Mesodermal cell (in vitro differentiated cells): ENCODE data around the gene FZR1.

ENCODE experiments used
- H3K27ac ChIP-seq: 2 replicates; pipeline ENCODE4 v1.7.0; 2013; ENCODE audit warnings: mild to moderate bottlenecking, low read depth, low read length, moderate library complexity; ENCODE audit not compliant: severe bottlenecking
- H3K36me3 ChIP-seq: 2 replicates; pipeline ENCODE4 v1.7.1; 2013; ENCODE audit warnings: mild to moderate bottlenecking, low read length, moderate library complexity; ENCODE audit not compliant: control insufficient read depth, insufficient read depth
- H3K4me1 ChIP-seq: one replicate; pipeline ENCODE4 v1.7.1; 2013; ENCODE audit warnings: mild to moderate bottlenecking, low read length; ENCODE audit not compliant: insufficient read depth, control insufficient read depth, poor library complexity, severe bottlenecking
- H3K4me3 ChIP-seq: 2 replicates; pipeline ENCODE4 v1.7.0; 2013; ENCODE audit warnings: low read length, control low read depth, mild to moderate bottlenecking; ENCODE audit not compliant: insufficient read depth, poor library complexity, severe bottlenecking; ENCODE audit errors: extremely low read depth
- H3K9me3 ChIP-seq: 2 replicates; pipeline ENCODE4 v1.7.1; 2013; ENCODE audit warnings: mild to moderate bottlenecking, low read length, moderate library complexity; ENCODE audit not compliant: control insufficient read depth
- WGBS, 2 experiments: methylation state at CpG; one replicate each; pipeline ENCODE4 v1.1.5; 2013; ENCODE audit warnings: missing lambda C conversion rate in 2 of 2; ENCODE audit not compliant: insufficient coverage in 2 of 2; 5-methylcytosine and 5-hydroxymethylcytosine counted together

The FZR1 gene

GRCh38 chr19:3509566-3509989 lies 3.5 kb downstream of the FZR1 start:
- Histone ChIP-seq H3K36me3 (peaks cover 45% of the 10 kb centered on the region), H3K4me1 (peaks cover 30% of the 10 kb centered on the region), H3K27ac (peak overlapping the region; percentile 36), H3K9me3 (no peaks in the 10 kb centered on the region), H3K4me3 (no peak overlapping the region)
- 96 to 99% methylated on average over 14 to 15 of the region's 15 CpGs for WGBS, 2 experiments

- Histone ChIP-seq H3K27ac (no peak overlapping the region), H3K4me1 (peaks cover 25% of the 10 kb centered on the region), H3K9me3 (no peaks in the 10 kb centered on the region), H3K4me3 (no peak overlapping the region), H3K36me3 (peaks cover 48% of the 10 kb centered on the region)
- whole genome bisulfite sequencing, 2 experiments, result 95 to 97% methylated on average over 21 to 22 of the region's 22 CpGs
Observed at GRCh38 chr19:3510727-3511126, 4.6 kb downstream of the FZR1 start.

- peaks cover 24% of the 10 kb centered on the region for H3K4me1 ChIP-seq
- no peak overlapping the region for H3K27ac ChIP-seq
- no peaks in the 10 kb centered on the region for H3K9me3 ChIP-seq
- H3K36me3 ChIP-seq, result peaks cover 50% of the 10 kb centered on the region
- WGBS, 2 experiments, result 96 to 97% methylated on average over 22 to 26 of the region's 26 CpGs
- H3K4me3 ChIP-seq, result no peak overlapping the region
Observed at GRCh38 chr19:3511506-3512251, 5.6 kb downstream of the FZR1 start.

- 92 to 98% methylated on average over 12 to 14 of the region's 17 CpGs for WGBS, 2 experiments
- H3K27ac ChIP-seq, result no peak overlapping the region
Observed at GRCh38 chr19:3512562-3513228, 6.6 kb downstream of the FZR1 start.

GRCh38 chr19:3513229-3514140 lies 7.4 kb downstream of the FZR1 start:
- H3K4me3 ChIP-seq, result no peak overlapping the region
- peaks cover 18% of the 10 kb centered on the region for H3K4me1 ChIP-seq
- H3K9me3 ChIP-seq, result no peaks in the 10 kb centered on the region
- H3K36me3 ChIP-seq, result peaks cover 55% of the 10 kb centered on the region
- WGBS, 2 experiments, result 93 to 97% methylated on average over 18 to 20 of the region's 23 CpGs
- no peak overlapping the region for H3K27ac ChIP-seq

More at GRCh38 chr19:3512562-3513228, 6.6 kb downstream of the FZR1 start:
- Histone ChIP-seq H3K4me3 (no peak overlapping the region), H3K36me3 (peaks cover 54% of the 10 kb centered on the region), H3K9me3 (no peaks in the 10 kb centered on the region), H3K4me1 (peaks cover 21% of the 10 kb centered on the region)

GRCh38 chr19:3514930-3515329 lies 8.8 kb downstream of the FZR1 start:
- Histone ChIP-seq H3K4me3 (no peak overlapping the region), H3K9me3 (no peaks in the 10 kb centered on the region), H3K36me3 (peaks cover 55% of the 10 kb centered on the region), H3K4me1 (peaks cover 5% of the 10 kb centered on the region), H3K27ac (peak overlapping the region; percentile 5)
- 90 to 92% methylated on average over 12 of the region's 12 CpGs for WGBS, 2 experiments

- Histone ChIP-seq H3K4me1 (peaks cover 5% of the 10 kb centered on the region), H3K27ac (no peak overlapping the region), H3K9me3 (no peaks in the 10 kb centered on the region), H3K36me3 (peaks cover 55% of the 10 kb centered on the region), H3K4me3 (no peak overlapping the region)
- WGBS, 2 experiments, result 93 to 97% methylated on average over 7 to 15 of the region's 15 CpGs
Observed at GRCh38 chr19:3515891-3516422, 9.8 kb downstream of the FZR1 start.

GRCh38 chr19:3516675-3517207 lies 10.6 kb downstream of the FZR1 start:
- H3K4me1 ChIP-seq, result peaks cover 5% of the 10 kb centered on the region
- no peaks in the 10 kb centered on the region for H3K9me3 ChIP-seq
- no peak overlapping the region for H3K27ac ChIP-seq
- 92 to 96% methylated on average over 10 to 15 of the region's 15 CpGs for WGBS, 2 experiments
- no peak overlapping the region for H3K4me3 ChIP-seq
- peaks cover 53% of the 10 kb centered on the region for H3K36me3 ChIP-seq

GRCh38 chr19:3517638-3518037 lies 11.5 kb downstream of the FZR1 start:
- no peak overlapping the region for H3K4me3 ChIP-seq
- H3K4me1 ChIP-seq, result peaks cover 5% of the 10 kb centered on the region
- peaks cover 55% of the 10 kb centered on the region for H3K36me3 ChIP-seq
- no peaks in the 10 kb centered on the region for H3K9me3 ChIP-seq
- no peak overlapping the region for H3K27ac ChIP-seq
- WGBS, 2 experiments, result 100% methylated on average over 1 of the region's 2 CpGs

GRCh38 chr19:3518255-3518654 lies 12.1 kb downstream of the FZR1 start:
- Histone ChIP-seq H3K36me3 (peaks cover 56% of the 10 kb centered on the region), H3K4me3 (no peak overlapping the region), H3K9me3 (no peaks in the 10 kb centered on the region), H3K27ac (no peak overlapping the region), H3K4me1 (peaks cover 5% of the 10 kb centered on the region)
- 74 to 76% methylated on average over 9 to 10 of the region's 10 CpGs for WGBS, 2 experiments
